ENCODE measurements around the gene MYH16. TPM values are rescaled to one million over a fixed set of nuclear protein-coding genes. Genes with fewer than 3 reads are reported as not detected.

Gene MYH16
- total RNA-seq, 1 experiment from 2014 or later, result 0.57 TPM

- ATAC-seq, result no peak
- DNase-seq (ENCODE audit: low read depth, low spot score), result no peak
- POLR2A ChIA-PET, result no interaction called here
These were observed 87.0 kb downstream of the MYH16 start for GRCh38 chr7:99359465-99360154.

More at GRCh38 chr7:99359465-99360154, 87.0 kb downstream of the MYH16 start:
- Histone ChIP-seq H2AFZ (ENCODE audit: low read depth, low read length, poor library complexity, severe bottlenecking) (no peak overlapping the region), H3K9me3 (ENCODE audit: control insufficient read depth in 1 of 2, insufficient read depth in 1 of 2, low read depth in 1 of 2, low read length in 2 of 2) (no peaks in the 10 kb centered on the region), H4K20me1 (ENCODE audit: insufficient read depth) (no peaks in the 10 kb centered on the region), H3K4me1 (ENCODE audit: control insufficient read depth in 1 of 2, insufficient read depth in 2 of 2, low read length in 2 of 2) (no peaks in the 10 kb centered on the region), H3K27me3 (ENCODE audit: insufficient read depth, low read length) (no peaks in the 10 kb centered on the region), H3K27ac (ENCODE audit: low read depth, low read length) (no peak overlapping the region), H3K79me2 (ENCODE audit: insufficient read depth, low read length) (no peaks in the 10 kb centered on the region), H3K9me2 (ENCODE audit: insufficient read depth) (no peaks in the 10 kb centered on the region), H3K9ac (ENCODE audit: low read length) (no peak overlapping the region), H3K36me3 (ENCODE audit: control insufficient read depth in 1 of 2, insufficient read depth in 2 of 2, low read length in 2 of 2) (peaks cover 23 to 35% of the 10 kb centered on the region in 2 experiments; a peak in 3 of 4 replicates), H3K4me2 (ENCODE audit: low read length) (no peak overlapping the region), H3K4me3 (replicated peaks in 1 of 2; ENCODE audit: low read depth in 1 of 2, low read length in 2 of 2) (no peak overlapping the region)
- ChIA-PET CTCF (no interaction called here), RAD21 (ENCODE audit: low non-redundant PET in 1 of 2, low total read pairs in 2 of 2, uncharacterized antibody in 2 of 2, unreplicated experiment in 2 of 2) (no interaction called here)
- BruUV-seq (replicated peaks), result no TSS peak
- intact Hi-C loops (cut with micrococcal nuclease), result no loop called here
- TF ChIP-seq CBX3 (IDR thresholded peaks at IDR 0.05; ENCODE audit: low read depth), result no peak
- no peak for TF ChIP-seq ZNF274 (IDR thresholded peaks at IDR 0.05; ENCODE audit: low read depth, low read length)
- no peak for TF ChIP-seq ELF1 (IDR thresholded peaks at IDR 0.05; ENCODE audit: borderline replicate concordance, low read depth)
- TF ChIP-seq, protein P1, sequence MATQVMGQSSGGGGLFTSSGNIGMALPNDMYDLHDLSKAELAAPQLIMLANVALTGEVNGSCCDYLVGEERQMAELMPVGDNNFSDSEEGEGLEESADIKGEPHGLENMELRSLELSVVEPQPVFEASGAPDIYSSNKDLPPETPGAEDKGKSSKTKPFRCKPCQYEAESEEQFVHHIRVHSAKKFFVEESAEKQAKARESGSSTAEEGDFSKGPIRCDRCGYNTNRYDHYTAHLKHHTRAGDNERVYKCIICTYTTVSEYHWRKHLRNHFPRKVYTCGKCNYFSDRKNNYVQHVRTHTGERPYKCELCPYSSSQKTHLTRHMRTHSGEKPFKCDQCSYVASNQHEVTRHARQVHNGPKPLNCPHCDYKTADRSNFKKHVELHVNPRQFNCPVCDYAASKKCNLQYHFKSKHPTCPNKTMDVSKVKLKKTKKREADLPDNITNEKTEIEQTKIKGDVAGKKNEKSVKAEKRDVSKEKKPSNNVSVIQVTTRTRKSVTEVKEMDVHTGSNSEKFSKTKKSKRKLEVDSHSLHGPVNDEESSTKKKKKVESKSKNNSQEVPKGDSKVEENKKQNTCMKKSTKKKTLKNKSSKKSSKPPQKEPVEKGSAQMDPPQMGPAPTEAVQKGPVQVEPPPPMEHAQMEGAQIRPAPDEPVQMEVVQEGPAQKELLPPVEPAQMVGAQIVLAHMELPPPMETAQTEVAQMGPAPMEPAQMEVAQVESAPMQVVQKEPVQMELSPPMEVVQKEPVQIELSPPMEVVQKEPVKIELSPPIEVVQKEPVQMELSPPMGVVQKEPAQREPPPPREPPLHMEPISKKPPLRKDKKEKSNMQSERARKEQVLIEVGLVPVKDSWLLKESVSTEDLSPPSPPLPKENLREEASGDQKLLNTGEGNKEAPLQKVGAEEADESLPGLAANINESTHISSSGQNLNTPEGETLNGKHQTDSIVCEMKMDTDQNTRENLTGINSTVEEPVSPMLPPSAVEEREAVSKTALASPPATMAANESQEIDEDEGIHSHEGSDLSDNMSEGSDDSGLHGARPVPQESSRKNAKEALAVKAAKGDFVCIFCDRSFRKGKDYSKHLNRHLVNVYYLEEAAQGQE (IDR thresholded peaks at IDR 0.05; ENCODE audit: low read depth), result no peak
- no peak for TF ChIP-seq FOSL1 (IDR thresholded peaks at IDR 0.05; ENCODE audit: low read depth)
- TF ChIP-seq ZFX (IDR thresholded peaks at IDR 0.05), result no peak
- no peak for TF ChIP-seq EGR1 (IDR thresholded peaks at IDR 0.05; ENCODE audit: low read depth)
- TF ChIP-seq SRF (IDR thresholded peaks at IDR 0.05; ENCODE audit: low read depth), result no peak
- TF ChIP-seq CTCF (IDR thresholded peaks at IDR 0.05 in 2 of 3, conservative IDR thresholded peaks at IDR 0.05 in 1 of 3; ENCODE audit: borderline replicate concordance in 1 of 3, insufficient read depth in 1 of 3, low read depth in 2 of 3, low read length in 2 of 3), result no peak
- TF ChIP-seq EZH2 (IDR thresholded peaks at IDR 0.05), result no peak
- no peak for TF ChIP-seq JUND (IDR thresholded peaks at IDR 0.05)
- no peak for TF ChIP-seq EZH2phosphoT487 (IDR thresholded peaks at IDR 0.05; ENCODE audit: borderline replicate concordance)
- no peak for TF ChIP-seq CEBPB (IDR thresholded peaks at IDR 0.05; ENCODE audit: low read depth)
- no peak for TF ChIP-seq POLR2A (IDR thresholded peaks at IDR 0.05; ENCODE audit: borderline replicate concordance, extremely low read depth, insufficient read depth, insufficient read length)
- no peak for TF ChIP-seq YY1 (IDR thresholded peaks at IDR 0.05; ENCODE audit: extremely low read depth, insufficient replicate concordance, low read depth, low read length)
- no peak for TF ChIP-seq SIN3A (IDR thresholded peaks at IDR 0.05; ENCODE audit: low read depth)
- TF ChIP-seq, protein P2, sequence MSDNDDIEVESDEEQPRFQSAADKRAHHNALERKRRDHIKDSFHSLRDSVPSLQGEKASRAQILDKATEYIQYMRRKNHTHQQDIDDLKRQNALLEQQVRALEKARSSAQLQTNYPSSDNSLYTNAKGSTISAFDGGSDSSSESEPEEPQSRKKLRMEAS (IDR thresholded peaks at IDR 0.05), result no peak
- no peak for TF ChIP-seq ZBTB33 (IDR thresholded peaks at IDR 0.05; ENCODE audit: extremely low read depth, insufficient replicate concordance, low read length)
- TF ChIP-seq TCF7L2 (IDR thresholded peaks at IDR 0.05; ENCODE audit: borderline replicate concordance, extremely low read depth, insufficient read depth, insufficient read length), result no peak

Data from HCT116 (cell line).